NB4 (cell line): ENCODE results near the gene PIP5K1C.

Source experiments
- CTCF ChIP-seq: IDR thresholded peaks from one replicate; pipeline ENCODE4 v1.5.1; 2012; ENCODE audit warnings: low read depth, low read length
- POLR2A ChIP-seq: IDR thresholded peaks from 2 replicates; pipeline ENCODE4 v1.6.1; 2011; ENCODE audit warnings: mild to moderate bottlenecking; ENCODE audit not compliant: insufficient read length; ENCODE audit errors: extremely low read depth

- no peak for TF ChIP-seq CTCF
- no peak for TF ChIP-seq POLR2A
These were observed 109.1 kb downstream of the PIP5K1C start for GRCh38 chr19:3590991-3591659.
